ENCODE results near the gene EVX1.

EVX1 gene

DNA sequence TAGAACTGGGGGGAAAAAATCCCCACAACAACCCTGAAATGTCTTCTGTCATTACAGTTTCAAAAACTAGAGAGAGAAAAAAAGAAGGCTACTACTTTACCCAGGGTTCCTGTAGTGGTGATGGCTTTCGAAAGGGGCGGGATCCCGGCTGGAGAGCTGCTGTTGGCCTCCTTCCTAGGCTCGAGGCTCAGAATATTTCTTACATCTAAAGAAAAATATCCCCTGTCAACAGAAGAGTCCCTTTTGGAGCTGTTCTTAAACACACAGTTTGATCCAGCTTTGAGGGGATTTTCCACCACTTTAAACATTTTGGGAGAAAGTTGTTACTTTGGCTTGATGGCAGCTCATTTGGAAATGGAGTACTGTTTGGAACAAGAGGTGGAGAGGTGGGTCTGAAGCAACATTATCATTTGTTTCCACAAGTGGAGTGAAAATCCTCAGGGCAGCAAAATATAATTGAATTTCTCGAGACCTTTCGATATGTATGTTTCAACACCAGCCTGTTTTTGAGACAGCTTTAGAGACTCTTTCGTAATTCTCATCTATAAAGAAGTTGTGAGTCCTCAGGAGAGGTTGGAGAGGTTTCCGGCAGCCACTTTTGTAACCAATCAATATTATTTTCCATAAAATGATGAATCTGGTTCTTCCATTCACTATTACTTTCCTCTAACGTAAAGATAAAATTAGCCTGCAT lies 47.8 kb upstream of the EVX1 start:
- Histone ChIP-seq H4K20me1 (ENCODE audit: insufficient read depth, low read length) (no peaks in the 10 kb centered on the region), H3K4me1 (ENCODE audit: insufficient read depth, low read length, severe bottlenecking) (peaks cover 21% of the 10 kb centered on the region), H3K9ac (ENCODE audit: low read length) (no peak overlapping the region), H3K9me2 (ENCODE audit: low read depth, low read length) (no peaks in the 10 kb centered on the region), H3K4me2 (ENCODE audit: low read length) (no peak overlapping the region), H3K27me3 (ENCODE audit: insufficient read depth, low read length) (no peaks in the 10 kb centered on the region; the same call in 1 of the 2 replicates), H3K36me3 (ENCODE audit: insufficient read depth, low read length) (no peaks in the 10 kb centered on the region), H3K27ac (ENCODE audit: low read depth, low read length, poor library complexity, severe bottlenecking) (no peak overlapping the region), H3K9me3 (ENCODE audit: low read length) (no peaks in the 10 kb centered on the region), H3K4me3 (ENCODE audit: low read depth, low read length, poor library complexity, severe bottlenecking) (no peak overlapping the region), H3F3A (ENCODE audit: insufficient read depth, low read length) (no peaks in the 10 kb centered on the region), H3K79me2 (ENCODE audit: insufficient read depth, low read length) (no peaks in the 10 kb centered on the region), H2AFZ (ENCODE audit: low read length) (no peak overlapping the region)
- TF ChIP-seq EZH2 (IDR thresholded peaks at IDR 0.05; ENCODE audit: borderline replicate concordance, low read length), result no peak
- TF ChIP-seq, protein P1, sequence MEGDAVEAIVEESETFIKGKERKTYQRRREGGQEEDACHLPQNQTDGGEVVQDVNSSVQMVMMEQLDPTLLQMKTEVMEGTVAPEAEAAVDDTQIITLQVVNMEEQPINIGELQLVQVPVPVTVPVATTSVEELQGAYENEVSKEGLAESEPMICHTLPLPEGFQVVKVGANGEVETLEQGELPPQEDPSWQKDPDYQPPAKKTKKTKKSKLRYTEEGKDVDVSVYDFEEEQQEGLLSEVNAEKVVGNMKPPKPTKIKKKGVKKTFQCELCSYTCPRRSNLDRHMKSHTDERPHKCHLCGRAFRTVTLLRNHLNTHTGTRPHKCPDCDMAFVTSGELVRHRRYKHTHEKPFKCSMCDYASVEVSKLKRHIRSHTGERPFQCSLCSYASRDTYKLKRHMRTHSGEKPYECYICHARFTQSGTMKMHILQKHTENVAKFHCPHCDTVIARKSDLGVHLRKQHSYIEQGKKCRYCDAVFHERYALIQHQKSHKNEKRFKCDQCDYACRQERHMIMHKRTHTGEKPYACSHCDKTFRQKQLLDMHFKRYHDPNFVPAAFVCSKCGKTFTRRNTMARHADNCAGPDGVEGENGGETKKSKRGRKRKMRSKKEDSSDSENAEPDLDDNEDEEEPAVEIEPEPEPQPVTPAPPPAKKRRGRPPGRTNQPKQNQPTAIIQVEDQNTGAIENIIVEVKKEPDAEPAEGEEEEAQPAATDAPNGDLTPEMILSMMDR (IDR thresholded peaks at IDR 0.05; ENCODE audit: low read length), result no peak

DNA sequence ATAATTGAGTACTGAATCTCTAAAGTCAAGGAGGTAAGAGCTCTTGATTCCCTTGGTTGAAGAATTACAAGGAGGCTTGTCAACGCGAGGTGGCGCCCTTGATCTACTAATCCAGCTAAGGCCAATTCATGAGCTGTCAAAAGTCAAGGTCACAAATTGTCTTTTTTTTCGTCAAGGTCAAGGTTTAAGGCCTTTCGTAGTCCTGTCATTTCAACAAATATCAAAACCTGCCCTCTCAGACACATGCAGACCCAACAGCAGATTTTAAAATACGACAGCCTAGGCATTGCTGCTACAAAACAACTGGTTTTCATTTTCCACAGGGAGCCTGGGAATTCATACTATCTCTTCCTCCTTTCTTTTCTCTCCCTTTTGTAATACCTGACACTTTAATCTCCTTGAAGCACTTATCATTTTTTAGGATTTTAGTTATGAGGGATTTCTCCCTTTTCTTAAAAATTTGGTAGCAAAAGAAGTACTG lies 46.3 kb upstream of the EVX1 start:
- no peaks in the 10 kb centered on the region for H3K9me2 ChIP-seq (ENCODE audit: low read depth, low read length)
- H3K36me3 ChIP-seq (ENCODE audit: insufficient read depth, low read length), result no peaks in the 10 kb centered on the region
- H3F3A ChIP-seq (ENCODE audit: insufficient read depth, low read length), result no peaks in the 10 kb centered on the region
- H3K27ac ChIP-seq (ENCODE audit: low read depth, low read length, poor library complexity, severe bottlenecking), result no peak overlapping the region
- H4K20me1 ChIP-seq (ENCODE audit: insufficient read depth, low read length), result no peaks in the 10 kb centered on the region
- no peaks in the 10 kb centered on the region for H3K79me2 ChIP-seq (ENCODE audit: insufficient read depth, low read length)
- no peak overlapping the region for H3K4me2 ChIP-seq (ENCODE audit: low read length)
- H3K4me3 ChIP-seq (ENCODE audit: low read depth, low read length, poor library complexity, severe bottlenecking), result no peak overlapping the region
- peaks cover 32% of the 10 kb centered on the region for H3K4me1 ChIP-seq (ENCODE audit: insufficient read depth, low read length, severe bottlenecking)
- no peaks in the 10 kb centered on the region; the same call in 1 of the 2 replicates for H3K27me3 ChIP-seq (ENCODE audit: insufficient read depth, low read length)
- no peaks in the 10 kb centered on the region for H3K9me3 ChIP-seq (ENCODE audit: low read length)
- H2AFZ ChIP-seq (ENCODE audit: low read length), result no peak overlapping the region
- no peak for TF ChIP-seq EZH2 (IDR thresholded peaks at IDR 0.05; ENCODE audit: borderline replicate concordance, low read length)
- TF ChIP-seq, protein P1 (IDR thresholded peaks at IDR 0.05; ENCODE audit: low read length), result peak; percentile 97
- H3K9ac ChIP-seq (ENCODE audit: low read length), result no peak overlapping the region

DNA sequence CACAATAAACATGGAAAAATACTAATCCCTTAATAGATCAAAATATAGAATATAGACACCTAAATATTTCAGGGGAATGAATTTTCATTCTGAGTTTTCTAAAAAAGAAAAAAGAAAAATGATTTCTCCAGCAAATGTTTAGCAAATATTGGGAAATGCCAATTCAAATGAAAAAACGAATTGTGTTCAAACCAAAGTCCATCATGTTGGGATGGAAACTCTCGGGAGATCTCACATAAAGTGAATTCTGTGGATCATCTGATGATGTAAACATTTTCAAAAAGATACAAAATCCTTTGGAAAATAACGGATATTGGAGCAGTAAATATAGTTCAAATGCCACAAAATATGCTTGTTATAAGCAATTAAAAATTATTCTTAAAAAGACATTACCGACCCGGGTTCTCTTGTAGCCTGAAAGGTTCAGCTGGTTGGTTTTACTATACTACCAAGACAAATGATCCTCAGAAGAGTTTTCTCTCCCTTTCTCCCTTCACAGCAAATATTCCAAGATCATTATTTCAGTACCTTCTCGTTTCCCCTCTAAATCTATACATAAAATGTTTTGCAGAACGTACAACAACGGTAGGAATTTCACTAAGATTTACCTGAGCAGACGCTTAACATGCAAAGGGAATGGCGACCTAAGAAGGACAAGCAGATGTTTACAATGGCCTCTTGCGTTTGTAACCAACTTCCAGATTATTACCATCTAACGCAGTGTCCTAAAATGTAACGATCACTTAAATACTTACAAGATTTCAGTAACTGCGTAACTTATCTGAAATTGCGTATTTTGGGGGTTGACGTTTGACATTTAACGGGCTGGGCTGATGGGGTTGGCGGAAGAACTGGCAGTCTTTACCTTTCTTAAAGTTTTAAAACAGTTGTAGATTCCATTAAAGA lies 45.2 kb upstream of the EVX1 start:
- no peaks in the 10 kb centered on the region for H3K79me2 ChIP-seq (ENCODE audit: insufficient read depth, low read length)
- no peak overlapping the region for H3K27ac ChIP-seq (ENCODE audit: low read depth, low read length, poor library complexity, severe bottlenecking)
- H3F3A ChIP-seq (ENCODE audit: insufficient read depth, low read length), result no peaks in the 10 kb centered on the region
- H3K27me3 ChIP-seq (ENCODE audit: insufficient read depth, low read length), result no peaks in the 10 kb centered on the region; the same call in 1 of the 2 replicates
- peaks cover 42% of the 10 kb centered on the region for H3K4me1 ChIP-seq (ENCODE audit: insufficient read depth, low read length, severe bottlenecking)
- H3K4me2 ChIP-seq (ENCODE audit: low read length), result no peak overlapping the region
- no peak overlapping the region for H3K4me3 ChIP-seq (ENCODE audit: low read depth, low read length, poor library complexity, severe bottlenecking)
- no peaks in the 10 kb centered on the region for H3K9me3 ChIP-seq (ENCODE audit: low read length)
- H4K20me1 ChIP-seq (ENCODE audit: insufficient read depth, low read length), result no peaks in the 10 kb centered on the region
- no peaks in the 10 kb centered on the region for H3K36me3 ChIP-seq (ENCODE audit: insufficient read depth, low read length)
- no peak overlapping the region for H3K9ac ChIP-seq (ENCODE audit: low read length)
- TF ChIP-seq EZH2 (IDR thresholded peaks at IDR 0.05; ENCODE audit: borderline replicate concordance, low read length), result no peak
- TF ChIP-seq, protein P1 (IDR thresholded peaks at IDR 0.05; ENCODE audit: low read length), result no peak
- H2AFZ ChIP-seq (ENCODE audit: low read length), result no peak overlapping the region
- no peaks in the 10 kb centered on the region for H3K9me2 ChIP-seq (ENCODE audit: low read depth, low read length)
